IPS-18c (cell line): ENCODE data around the gene NDUFB5.
"Not testable (repeated sequence)": the region's sequence is repeated elsewhere in the genome, so short reads cannot be mapped to it uniquely, and the experiment has no call there.

Experiments
- H3K4me3 ChIP-seq: 2 replicates; pipeline ENCODE4 v1.7.0; 2013; ENCODE audit warnings: low read depth, mild to moderate bottlenecking, low read length, moderate library complexity; ENCODE audit not compliant: insufficient read depth
- H3K9me3 ChIP-seq: one replicate; pipeline ENCODE4 v1.6.1; 2013; ENCODE audit warnings: mild to moderate bottlenecking, low read length, moderate library complexity; ENCODE audit not compliant: control insufficient read depth, insufficient read depth

The NDUFB5 gene

DNA sequence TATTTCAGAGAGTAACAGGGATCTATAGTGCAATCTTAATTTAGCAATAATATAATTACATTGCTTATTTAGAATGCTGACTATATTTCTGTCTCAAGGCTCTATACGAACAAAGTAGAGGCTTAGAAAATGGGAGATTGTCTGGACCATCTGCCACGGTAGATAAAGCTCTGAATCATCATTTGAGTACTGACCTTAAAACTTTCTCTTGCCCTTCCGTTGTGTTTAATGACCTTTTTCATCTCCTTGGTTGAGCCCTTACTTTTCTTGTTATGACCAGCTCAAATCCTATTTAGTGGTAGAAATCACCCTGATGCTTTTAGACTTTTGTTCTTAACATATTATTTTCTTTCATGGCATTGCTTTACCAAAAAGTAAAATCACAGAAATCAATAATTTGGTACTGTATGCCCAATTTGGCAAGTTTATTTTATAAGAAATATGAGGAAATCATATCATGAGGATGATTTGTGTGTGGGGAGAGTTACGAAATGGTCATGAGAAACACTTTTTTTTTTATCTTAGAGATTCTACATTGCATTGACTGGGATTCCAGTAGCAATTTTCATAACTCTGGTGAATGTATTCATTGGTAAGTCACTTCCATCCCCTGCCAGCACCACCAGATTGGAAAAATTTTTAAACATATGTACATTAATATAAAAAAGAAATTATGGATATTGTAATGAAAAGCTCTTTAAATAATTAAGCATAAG, 11.0 kb downstream of the NDUFB5 start:
- Histone ChIP-seq H3K9me3 (no peaks in the 10 kb centered on the region), H3K4me3 (no peak overlapping the region)

GRCh38 chr3:179622023-179622422, 17.4 kb downstream of the NDUFB5 start:
- no peak overlapping the region for H3K4me3 ChIP-seq
- H3K9me3 ChIP-seq: no peaks in the 10 kb centered on the region

- Histone ChIP-seq H3K9me3 (no peaks in the 10 kb centered on the region), H3K4me3 (no peak overlapping the region)
Measured at GRCh38 chr3:179624451-179624850, 19.9 kb downstream of the NDUFB5 start.

GRCh38 chr3:179630753-179631451, 26.3 kb downstream of the NDUFB5 start:
- no peak overlapping the region for H3K4me3 ChIP-seq
- no peaks in the 10 kb centered on the region for H3K9me3 ChIP-seq

GRCh38 chr3:179640469-179640868, 35.9 kb downstream of the NDUFB5 start:
- Histone ChIP-seq H3K4me3 (no peak overlapping the region), H3K9me3 (no peaks in the 10 kb centered on the region)

- Histone ChIP-seq H3K9me3 (no peaks in the 10 kb centered on the region), H3K4me3 (no peak overlapping the region)
Measured at GRCh38 chr3:179642871-179643270, 38.3 kb downstream of the NDUFB5 start.

GRCh38 chr3:179643837-179644236, 39.2 kb downstream of the NDUFB5 start:
- H3K4me3 ChIP-seq, H3K9me3 ChIP-seq: not testable (repeated sequence)

DNA sequence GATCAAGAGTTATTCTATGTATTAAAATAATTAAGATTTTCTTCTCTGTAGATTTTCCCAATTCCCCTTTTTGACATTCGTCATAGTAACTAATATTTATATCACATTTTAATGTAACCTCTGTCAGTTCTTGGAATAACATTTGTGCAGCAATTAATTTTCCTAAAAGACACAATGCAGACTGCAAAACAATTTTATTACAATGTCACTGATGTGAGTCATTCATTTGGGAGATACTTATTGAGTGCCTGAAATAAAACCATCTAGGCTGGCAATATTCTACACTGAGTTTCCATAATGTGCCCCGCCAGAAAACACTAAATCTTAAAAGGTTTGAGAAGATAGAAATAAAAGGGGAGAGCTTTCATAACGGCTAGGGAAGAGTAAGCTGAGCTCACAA, 41.6 kb downstream of the NDUFB5 start:
- H3K9me3 ChIP-seq: no peaks in the 10 kb centered on the region
- no peak overlapping the region for H3K4me3 ChIP-seq

GRCh38 chr3:179651687-179652446, 47.3 kb downstream of the NDUFB5 start:
- Histone ChIP-seq H3K9me3 (no peaks in the 10 kb centered on the region), H3K4me3 (peak overlapping the region; percentile 93)

DNA sequence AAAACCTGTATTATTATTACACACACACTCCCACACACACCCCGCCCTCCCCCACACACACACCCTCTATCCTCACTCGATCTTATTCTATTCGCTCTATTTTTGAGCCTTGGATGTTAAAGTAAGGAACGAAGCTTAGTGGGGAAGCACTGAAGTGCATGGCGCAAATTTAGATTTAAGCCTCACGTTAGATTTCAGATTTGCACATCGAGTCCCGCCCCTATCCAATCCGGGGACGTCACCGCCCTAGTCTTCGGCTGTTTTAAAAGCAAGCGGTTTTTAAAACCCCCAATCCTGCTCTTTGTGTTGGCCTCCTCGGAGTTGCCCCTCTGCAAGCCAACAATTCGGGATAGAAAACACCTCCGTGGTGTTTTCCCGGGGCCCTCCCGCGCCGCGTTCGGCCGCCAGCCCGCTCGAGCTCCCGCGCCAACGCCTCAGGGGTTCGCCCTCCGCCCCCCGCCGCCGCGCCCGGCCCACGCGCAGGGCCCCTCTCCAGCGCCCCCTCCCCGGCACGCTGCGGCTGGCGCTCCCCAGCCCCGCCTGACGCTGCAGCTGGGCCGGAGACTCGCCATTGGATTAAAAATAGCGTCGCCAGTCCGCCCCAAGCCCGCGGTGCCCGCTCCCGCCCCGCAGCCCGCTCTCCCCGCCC, 48.0 kb downstream of the NDUFB5 start, which contains the start of gene USP13:
Gene USP13 (plus strand): TSS at position 594 of the 649 bp plus-strand sequence. CDS start 186 bp downstream, outside the sequence.
- H3K4me3 ChIP-seq: peak within 1 kb of the TSS; percentile 93

DNA sequence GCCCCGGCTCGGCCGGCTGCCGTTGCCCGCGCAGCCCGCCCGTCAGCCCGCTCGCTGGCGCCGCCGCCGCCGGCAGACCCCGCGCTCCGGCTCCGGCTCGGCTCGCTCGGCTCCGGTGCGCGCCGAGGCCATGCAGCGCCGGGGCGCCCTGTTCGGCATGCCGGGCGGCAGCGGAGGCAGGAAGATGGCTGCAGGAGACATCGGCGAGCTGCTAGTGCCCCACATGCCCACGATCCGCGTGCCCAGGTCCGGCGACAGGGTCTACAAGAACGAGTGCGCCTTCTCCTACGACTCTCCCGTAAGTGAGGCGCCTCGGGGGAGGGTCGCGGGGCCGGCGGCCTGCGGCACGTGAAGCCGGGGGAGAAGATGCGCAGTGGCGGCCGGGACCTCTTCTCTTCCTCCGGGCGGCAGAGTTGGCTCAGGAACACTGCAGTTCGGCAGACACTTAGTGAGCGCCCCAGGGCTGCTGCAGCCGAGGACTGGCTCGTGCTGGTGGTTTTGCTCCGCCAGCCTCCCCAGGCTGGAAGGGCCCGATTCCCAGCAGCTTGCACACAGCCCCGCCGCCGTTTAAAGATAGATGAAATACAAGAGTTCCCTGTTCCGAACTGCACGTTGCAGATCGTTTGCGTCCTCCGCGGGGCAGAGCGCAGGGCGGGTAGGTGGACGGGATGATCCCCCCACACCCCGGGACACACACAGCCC, 48.7 kb downstream of the NDUFB5 start:
- H3K9me3 ChIP-seq: no peaks in the 10 kb centered on the region
- H3K4me3 ChIP-seq: peak overlapping the region; percentile 93

More for the DNA sequence above, 48.0 kb downstream of the NDUFB5 start, which contains the start of gene USP13:
- no peaks in the 10 kb centered on the region for H3K9me3 ChIP-seq

DNA sequence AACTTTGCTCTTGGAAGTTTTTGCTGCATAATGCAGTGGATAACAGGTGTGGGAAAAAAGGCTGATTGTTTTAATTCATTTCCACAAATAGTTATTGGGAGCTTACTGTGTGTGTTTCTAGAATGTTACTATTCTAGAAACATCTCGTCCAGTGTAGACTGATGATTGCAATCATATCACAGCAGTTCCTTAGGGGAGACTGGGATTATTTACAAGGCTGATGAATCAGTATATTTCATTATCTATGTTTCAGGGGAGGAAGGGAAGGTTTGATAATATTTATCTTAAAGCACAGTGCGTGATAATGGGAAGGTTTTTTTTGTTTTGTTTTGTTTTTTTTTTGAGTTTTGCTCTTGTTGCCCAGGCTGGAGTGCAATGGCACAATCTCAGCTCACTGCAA, 50.6 kb downstream of the NDUFB5 start:
- Histone ChIP-seq H3K4me3 (no peak overlapping the region), H3K9me3 (no peaks in the 10 kb centered on the region)

DNA sequence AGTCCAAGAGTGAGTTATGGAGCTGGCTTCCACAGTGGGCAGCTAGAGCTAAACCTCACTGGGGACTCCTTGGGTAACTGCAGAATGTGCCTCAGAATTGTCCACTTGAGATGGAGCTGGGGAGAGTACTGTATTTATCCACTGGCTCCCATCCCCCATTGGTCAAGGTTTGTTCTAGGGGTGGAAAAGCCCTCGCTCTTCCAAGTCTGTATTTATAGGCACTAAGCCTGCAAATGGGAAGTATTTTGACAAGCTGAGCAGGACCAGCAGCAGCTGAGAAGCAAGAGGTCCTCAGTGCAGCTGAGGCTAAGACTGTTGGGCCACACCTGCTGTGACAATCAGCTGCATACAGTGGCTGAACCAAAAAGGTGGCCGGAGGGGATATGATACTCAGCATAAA, 54.0 kb downstream of the NDUFB5 start:
- H3K9me3 ChIP-seq: no peaks in the 10 kb centered on the region
- no peak overlapping the region for H3K4me3 ChIP-seq

- Histone ChIP-seq H3K4me3 (no peak overlapping the region), H3K9me3 (no peaks in the 10 kb centered on the region)
Measured at GRCh38 chr3:179660872-179661271, 56.3 kb downstream of the NDUFB5 start.

DNA sequence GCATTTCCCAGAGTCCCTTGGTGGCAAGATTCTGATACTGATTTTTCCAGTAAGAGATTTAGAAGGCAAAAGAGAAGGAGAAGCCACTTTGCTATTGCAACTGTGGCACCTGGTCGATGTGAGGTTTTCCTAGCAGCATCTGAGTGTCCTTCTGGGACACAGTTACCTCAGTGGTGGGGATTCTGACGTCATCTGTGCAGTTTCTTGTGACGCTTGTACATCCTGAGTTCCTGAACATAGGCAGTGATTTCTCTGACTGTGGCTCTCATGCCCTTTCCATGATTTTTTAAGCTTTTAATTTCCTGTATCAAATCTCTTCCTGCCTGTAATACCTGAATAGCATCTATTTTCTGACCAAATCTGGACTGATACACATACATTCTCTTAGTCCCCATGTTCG, 57.2 kb downstream of the NDUFB5 start:
- no peaks in the 10 kb centered on the region for H3K9me3 ChIP-seq

GRCh38 chr3:179663093-179663492, 58.5 kb downstream of the NDUFB5 start:
- Histone ChIP-seq H3K9me3 (no peaks in the 10 kb centered on the region), H3K4me3 (no peak overlapping the region)

More for the DNA sequence above, 57.2 kb downstream of the NDUFB5 start:
- no peak overlapping the region for H3K4me3 ChIP-seq

- no peaks in the 10 kb centered on the region for H3K9me3 ChIP-seq
- no peak overlapping the region for H3K4me3 ChIP-seq
Measured at GRCh38 chr3:179666030-179666429, 61.4 kb downstream of the NDUFB5 start.
